Effector memory CD8-positive, alpha-beta T cell (primary cell): ENCODE results near the gene PTCH1.

Experiments used
- ATAC-seq: fragments of 150-1000 bp; cut with Tn5 transposase; replicated peaks from 2 replicates; pipeline ENCODE4 v1.10.0; 2021; ENCODE audit warnings: mild to moderate bottlenecking, moderate library complexity
- DNase-seq, 3 experiments: peaks; one replicate each; pipeline ENCODE4 v3.0.0; 2021
- H3K27ac Mint-ChIP-seq, 2 donors: one replicate each; pipeline ENCODE4 v1.8.0; 2022; ENCODE audit warnings: mild to moderate bottlenecking in 2 of 2, mixed read lengths in 2 of 2, moderate library complexity in 2 of 2
- H3K27me3 Mint-ChIP-seq, 2 donors: one replicate each; pipeline ENCODE4 v1.8.0; 2022; ENCODE audit warnings: mixed read lengths in 2 of 2
- H3K36me3 Mint-ChIP-seq: one replicate; pipeline ENCODE4 v1.8.0; 2022; ENCODE audit warnings: mild to moderate bottlenecking, moderate library complexity, mixed read lengths; ENCODE audit not compliant: insufficient read depth
- H3K4me1 Mint-ChIP-seq, 2 donors: one replicate each; pipeline ENCODE4 v1.8.0; 2022; ENCODE audit warnings: low read depth in 2 of 2, mixed read lengths in 2 of 2
- H3K4me3 Mint-ChIP-seq, 2 donors: one replicate each; pipeline ENCODE4 v1.8.0; 2022; ENCODE audit warnings: mild to moderate bottlenecking in 2 of 2, mixed read lengths in 2 of 2, moderate library complexity in 2 of 2
- H3K9me3 Mint-ChIP-seq, 2 donors: one replicate each; pipeline ENCODE4 v1.8.0; 2022; ENCODE audit warnings: mixed read lengths in 2 of 2

The PTCH1 gene

GRCh38 chr9:95502248-95502647, 14.5 kb downstream of the PTCH1 start:
- DNase-seq = no peak
- H3K36me3 Mint-ChIP-seq = peaks cover 12% of the 10 kb centered on the region
- H3K4me3 Mint-ChIP-seq = peak overlapping the region in 1 of 2 donors; percentile 34
- no peaks in the 10 kb centered on the region for H3K27me3 Mint-ChIP-seq
- H3K27ac Mint-ChIP-seq = peak overlapping the region; percentile 8 to 53
- H3K4me1 Mint-ChIP-seq = peaks cover 41 to 71% of the 10 kb centered on the region in 2 donors
- H3K9me3 Mint-ChIP-seq = no peaks in the 10 kb centered on the region
- no peak for ATAC-seq

GRCh38 chr9:95499847-95500246, 16.9 kb downstream of the PTCH1 start:
- Mint-ChIP-seq H3K27ac (no peak overlapping the region), H3K36me3 (peaks cover 10% of the 10 kb centered on the region), H3K9me3 (no peaks in the 10 kb centered on the region), H3K4me1 (peaks cover 46 to 70% of the 10 kb centered on the region in 2 donors), H3K27me3 (no peaks in the 10 kb centered on the region), H3K4me3 (no peak overlapping the region)
- ATAC-seq = no peak
- DNase-seq = no peak

- Mint-ChIP-seq H3K27me3 (no peaks in the 10 kb centered on the region), H3K36me3 (peaks cover 17% of the 10 kb centered on the region), H3K4me3 (no peak overlapping the region), H3K4me1 (peaks cover 48 to 70% of the 10 kb centered on the region in 2 donors), H3K27ac (peak overlapping the region in 1 of 2 donors; percentile 39), H3K9me3 (no peaks in the 10 kb centered on the region)
- ATAC-seq (no peak), DNase-seq (no peak)
These were observed 17.6 kb downstream of the PTCH1 start for GRCh38 chr9:95499046-95499676.

- Mint-ChIP-seq H3K4me1 (peaks cover 52 to 72% of the 10 kb centered on the region in 2 donors), H3K9me3 (no peaks in the 10 kb centered on the region), H3K4me3 (no peak overlapping the region), H3K36me3 (peaks cover 18% of the 10 kb centered on the region), H3K27ac (peak overlapping the region in 1 of 2 donors; percentile 58), H3K27me3 (no peaks in the 10 kb centered on the region)
- ATAC-seq (no peak), DNase-seq (no peak)
These were observed 18.1 kb downstream of the PTCH1 start for GRCh38 chr9:95498641-95499040.

- DNase-seq (no peak), ATAC-seq (no peak)
- Mint-ChIP-seq H3K4me3 (peak overlapping the region; percentile 56 to 68), H3K4me1 (peaks cover 50 to 71% of the 10 kb centered on the region in 2 donors), H3K36me3 (peaks cover 18% of the 10 kb centered on the region), H3K27me3 (no peaks in the 10 kb centered on the region), H3K9me3 (no peaks in the 10 kb centered on the region), H3K27ac (peak overlapping the region in 1 of 2 donors; percentile 58)
These were observed 19.0 kb downstream of the PTCH1 start for GRCh38 chr9:95497772-95498171.

GRCh38 chr9:95496687-95497086, 20.1 kb downstream of the PTCH1 start:
- H3K9me3 Mint-ChIP-seq = no peaks in the 10 kb centered on the region
- peaks cover 47 to 69% of the 10 kb centered on the region in 2 donors for H3K4me1 Mint-ChIP-seq
- H3K4me3 Mint-ChIP-seq = peak overlapping the region in 1 of 2 donors; percentile 88
- peaks cover 22% of the 10 kb centered on the region for H3K36me3 Mint-ChIP-seq
- H3K27ac Mint-ChIP-seq = no peak overlapping the region
- no peak for ATAC-seq
- H3K27me3 Mint-ChIP-seq = no peaks in the 10 kb centered on the region
- no peak for DNase-seq

GRCh38 chr9:95495961-95496360, 20.8 kb downstream of the PTCH1 start:
- DNase-seq = no peak
- no peak overlapping the region for H3K27ac Mint-ChIP-seq
- H3K27me3 Mint-ChIP-seq = no peaks in the 10 kb centered on the region
- peak overlapping the region; percentile 88 to 96 for H3K4me3 Mint-ChIP-seq
- peaks cover 48 to 67% of the 10 kb centered on the region in 2 donors for H3K4me1 Mint-ChIP-seq
- no peak for ATAC-seq
- H3K9me3 Mint-ChIP-seq = no peaks in the 10 kb centered on the region
- H3K36me3 Mint-ChIP-seq = peaks cover 22% of the 10 kb centered on the region

GRCh38 chr9:95495529-95495928, 21.2 kb downstream of the PTCH1 start:
- DNase-seq (no peak), ATAC-seq (no peak)
- peak overlapping the region; percentile 94 to 100 for H3K27ac Mint-ChIP-seq
- H3K36me3 Mint-ChIP-seq = peaks cover 22% of the 10 kb centered on the region
- peaks cover 50 to 68% of the 10 kb centered on the region in 2 donors for H3K4me1 Mint-ChIP-seq
- peak overlapping the region; percentile 88 to 96 for H3K4me3 Mint-ChIP-seq
- no peaks in the 10 kb centered on the region for H3K27me3 Mint-ChIP-seq
- H3K9me3 Mint-ChIP-seq = no peaks in the 10 kb centered on the region

- peak; percentile 84 to 85 (median 85) for DNase-seq
- peak; percentile 89 for ATAC-seq
- peak overlapping the region; percentile 88 to 96 for H3K4me3 Mint-ChIP-seq
- no peaks in the 10 kb centered on the region for H3K27me3 Mint-ChIP-seq
- no peaks in the 10 kb centered on the region for H3K9me3 Mint-ChIP-seq
- H3K36me3 Mint-ChIP-seq = peaks cover 19% of the 10 kb centered on the region
- peaks cover 52 to 67% of the 10 kb centered on the region in 2 donors for H3K4me1 Mint-ChIP-seq
- peak overlapping the region; percentile 94 to 100 for H3K27ac Mint-ChIP-seq
These were observed 22.1 kb downstream of the PTCH1 start for GRCh38 chr9:95494416-95495371.

- Mint-ChIP-seq H3K36me3 (peaks cover 19% of the 10 kb centered on the region), H3K9me3 (no peaks in the 10 kb centered on the region), H3K27ac (peak overlapping the region; percentile 94 to 100), H3K27me3 (no peaks in the 10 kb centered on the region), H3K4me3 (peak overlapping the region; percentile 88 to 96), H3K4me1 (peaks cover 52 to 66% of the 10 kb centered on the region in 2 donors)
- DNase-seq (peak in 1 of 3 experiments; percentile 31), ATAC-seq (no peak)
These were observed 22.8 kb downstream of the PTCH1 start for GRCh38 chr9:95494022-95494415.

- H3K36me3 Mint-ChIP-seq = peaks cover 19% of the 10 kb centered on the region
- peak overlapping the region; percentile 88 to 96 for H3K4me3 Mint-ChIP-seq
- ATAC-seq (no peak), DNase-seq (no peak)
- H3K9me3 Mint-ChIP-seq = no peaks in the 10 kb centered on the region
- H3K4me1 Mint-ChIP-seq = peaks cover 55 to 67% of the 10 kb centered on the region in 2 donors
- H3K27ac Mint-ChIP-seq = no peak overlapping the region
- H3K27me3 Mint-ChIP-seq = no peaks in the 10 kb centered on the region
These were observed 23.4 kb downstream of the PTCH1 start for GRCh38 chr9:95493402-95493801.

GRCh38 chr9:95491543-95492320, 25.0 kb downstream of the PTCH1 start:
- ATAC-seq = no peak
- Mint-ChIP-seq H3K9me3 (no peaks in the 10 kb centered on the region), H3K36me3 (peaks cover 15% of the 10 kb centered on the region), H3K4me1 (peaks cover 50 to 66% of the 10 kb centered on the region in 2 donors), H3K27me3 (no peaks in the 10 kb centered on the region), H3K4me3 (peak overlapping the region; percentile 15 to 88), H3K27ac (no peak overlapping the region)
- DNase-seq = no peak

GRCh38 chr9:95488954-95489353, 27.8 kb downstream of the PTCH1 start:
- ATAC-seq (no peak), DNase-seq (no peak)
- Mint-ChIP-seq H3K27ac (peak overlapping the region in 1 of 2 donors; percentile 29), H3K27me3 (no peaks in the 10 kb centered on the region), H3K36me3 (peaks cover 3% of the 10 kb centered on the region), H3K4me3 (no peak overlapping the region), H3K4me1 (peaks cover 41 to 73% of the 10 kb centered on the region in 2 donors), H3K9me3 (no peaks in the 10 kb centered on the region)
